A549 (cell line): ENCODE data around the gene FRYL.

Source experiments
- EP300 ChIP-seq, 2 experiments: fragments of >200 bp; sonication (Bioruptor Twin); formaldehyde crosslinking; IDR thresholded peaks; 2 replicates in 1 of 2; 3 replicates in 1 of 2; pipeline ENCODE4 v1.6.1; 2016 to 2017
- ESRRA ChIP-seq: fragments of 150-350 bp; IDR thresholded peaks from 2 replicates; pipeline ENCODE4 v1.6.1; 2014; ENCODE audit warnings: mild to moderate bottlenecking, low read length, borderline replicate concordance
- PHF8 ChIP-seq: fragments of 200-600 bp; sonication (generic); IDR thresholded peaks from 2 replicates; pipeline ENCODE4 v1.6.1; 2016; ENCODE audit warnings: low read depth, mild to moderate bottlenecking, antibody characterized with exemption, moderate library complexity, borderline replicate concordance
- REST ChIP-seq: fragments of 200-600 bp; sonication (generic); IDR thresholded peaks from 2 replicates; pipeline ENCODE4 v1.6.1; 2016; ENCODE audit warnings: antibody characterized with exemption, mild to moderate bottlenecking, moderate library complexity

- TF ChIP-seq ESRRA (no peak), EP300 (IDR thresholded peaks at IDR 0.05) (no peak), REST (no peak), PHF8 (no peak)
These were observed 317.7 kb downstream of the FRYL start for GRCh38 chr4:48462363-48462762.
